A673 (cell line): Measurements from ENCODE around the gene KNCN.

ENCODE experiments used
- CTCF ChIP-seq: fragments of 300-800, 200-600 bp; sonication (generic); conservative IDR thresholded peaks from 2 replicates; pipeline ENCODE4 v1.5.1; 2017; ENCODE audit warnings: low read depth, mild to moderate bottlenecking, antibody characterized with exemption, low read length, moderate library complexity, mixed read lengths
- EZH2 ChIP-seq: fragments of 200-600 bp; sonication (generic); IDR thresholded peaks from 2 replicates; pipeline ENCODE4 v1.6.1; 2017; ENCODE audit warnings: borderline replicate concordance, low read depth, mild to moderate bottlenecking, mixed read lengths, antibody characterized with exemption, low read length; ENCODE audit not compliant: poor library complexity, severe bottlenecking

- TF ChIP-seq CTCF (no peak), EZH2 (no peak)
Measured at GRCh38 chr1:46545784-46546183, 5.7 kb downstream of the KNCN start.
